OCI-LY7 (cell line): ENCODE results near the gene TAOK1. TPM values are rescaled to one million over a fixed set of nuclear protein-coding genes. Genes with fewer than 3 reads are reported as not detected.

Experiments used
- BruUV-seq: library from RNA; stranded (reverse); fragments of 400-500 nt; replicated peaks from 2 replicates; lab custom pipeline; 2021; lab: Mats Ljungman, UMichigan
- CTCF ChIA-PET: fragments of 300-600 bp; sonication (Branson Sonifier 250); formaldehyde crosslinking; loops from one replicate; lab custom pipeline; 2022; ENCODE audit warnings: antibody characterized with exemption; ENCODE audit not compliant: unreplicated experiment; lab: Charles Lee
- POLR2A ChIA-PET: fragments of 300-600 bp; sonication (Branson Sonifier 250); formaldehyde crosslinking; loops from one replicate; lab custom pipeline; 2022; ENCODE audit warnings: antibody characterized with exemption; lab: Charles Lee
- DNase-seq: peaks from one replicate; pipeline ENCODE4 v3.0.0-alpha.2; 2015; ENCODE audit warnings: low spot score
- H2AFZ ChIP-seq: fragments of 200-600 bp; sonication (generic), shearing (Covaris generic); 2 replicates; pipeline ENCODE4 v1.6.1; 2014; ENCODE audit warnings: mild to moderate bottlenecking, antibody characterized with exemption, low read length, moderate library complexity
- H3K27ac ChIP-seq: fragments of 200-600 bp; sonication (generic); 2 replicates; pipeline ENCODE4 v1.5.1; 2014; ENCODE audit warnings: mixed run types, low read depth, mild to moderate bottlenecking, moderate library complexity, low read length, inconsistent platforms; ENCODE audit not compliant: poor library complexity, severe bottlenecking
- H3K36me3 ChIP-seq: fragments of 200-600 bp; sonication (generic); 2 replicates; pipeline ENCODE4 v1.6.1; 2014; ENCODE audit warnings: mild to moderate bottlenecking, antibody characterized with exemption, low read length, moderate library complexity, mixed read lengths; ENCODE audit not compliant: insufficient read depth
- H3K4me1 ChIP-seq: fragments of 200-600 bp; sonication (generic); 2 replicates; pipeline ENCODE4 v1.5.1; 2014; ENCODE audit warnings: mild to moderate bottlenecking, low read length; ENCODE audit not compliant: insufficient read depth, poor library complexity, severe bottlenecking
- H3K4me2 ChIP-seq: fragments of 200-600 bp; sonication (generic); 2 replicates; pipeline ENCODE4 v1.6.1; 2014; ENCODE audit warnings: mild to moderate bottlenecking, low read length
- H3K4me3 ChIP-seq: fragments of 200-600 bp; sonication (generic); 2 replicates; pipeline ENCODE4 v1.5.1; 2014; ENCODE audit warnings: mild to moderate bottlenecking, low read depth, low read length; ENCODE audit not compliant: poor library complexity, severe bottlenecking
- H3K79me2 ChIP-seq: fragments of 200-600 bp; sonication (generic); 2 replicates; pipeline ENCODE4 v1.6.1; 2016; ENCODE audit warnings: low read depth, mild to moderate bottlenecking, low read length, moderate library complexity, mixed read lengths; ENCODE audit not compliant: insufficient read depth
- H3K9me2 ChIP-seq: fragments of 200-600 bp; sonication (generic); 2 replicates; pipeline ENCODE4 v1.6.1; 2016; ENCODE audit warnings: mild to moderate bottlenecking, low read length, mixed read lengths; ENCODE audit not compliant: insufficient read depth
- H3K9me3 ChIP-seq: fragments of 200-600 bp; sonication (generic); 2 replicates; pipeline ENCODE4 v1.6.1; 2014; ENCODE audit warnings: mild to moderate bottlenecking, mixed run types, low read length, mixed read lengths
- H4K20me1 ChIP-seq: fragments of 200-600 bp; sonication (generic); 2 replicates; pipeline ENCODE4 v1.6.1; 2014; ENCODE audit warnings: mild to moderate bottlenecking, antibody characterized with exemption, low read length, moderate library complexity, mixed read lengths; ENCODE audit not compliant: insufficient read depth
- EZH2phosphoT487 ChIP-seq: fragments of 200-600 bp; sonication (generic); IDR thresholded peaks from 2 replicates; pipeline ENCODE4 v1.6.1; 2018; ENCODE audit warnings: low read depth, borderline replicate concordance, mild to moderate bottlenecking, mixed run types, antibody characterized with exemption, low read length, moderate library complexity, mixed read lengths
- intact Hi-C: fragments of 100-400 bp; cut with micrococcal nuclease; formaldehyde crosslinking; loops from one replicate; pipeline ENCODE4 v1.10.0; 2022; ENCODE audit not compliant: unreplicated experiment
- total RNA-seq, 2 experiments: library from RNA; depleted of rRNA in 1 of 2; stranded (reverse); fragments of >200 nt in 1 of 2; shearing (Covaris generic) in 1 of 2; gene quantifications; 2 replicates each; pipeline ENCODE4 v1.2.3, GENCODE V29; 2014 to 2022
- TF ChIP-seq, protein P1 (sequence below): fragments of 200-600 bp; sonication (generic); conservative IDR thresholded peaks from 2 replicates; pipeline ENCODE4 v1.5.1; 2014; ENCODE audit warnings: mild to moderate bottlenecking, antibody characterized with exemption, low read length, moderate library complexity, mixed read lengths

TAOK1 gene
- total RNA-seq, 2 experiments from 2014 or later: 30.4 to 46.8 TPM

DNA sequence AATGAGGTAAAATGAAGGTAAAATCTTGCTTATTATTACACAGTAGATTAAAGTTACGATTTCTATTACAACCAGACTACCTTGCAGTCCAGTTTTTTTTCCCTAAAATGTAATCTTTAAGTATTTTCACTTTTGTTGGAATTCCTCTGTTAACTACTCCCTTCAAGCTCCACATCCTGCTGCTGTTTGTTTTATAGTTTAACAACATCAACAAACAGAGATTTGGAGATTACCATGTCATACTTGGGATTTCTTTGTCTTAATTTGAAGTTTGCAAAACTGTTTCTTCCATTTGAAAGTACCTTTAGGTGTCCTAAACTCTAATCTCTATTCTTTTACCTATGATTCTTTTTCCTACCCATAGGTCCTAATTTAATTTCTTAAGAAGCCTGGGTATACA is 93.3 kb downstream of the TAOK1 start:
- Histone ChIP-seq H3K36me3 (peaks cover 78% of the 10 kb centered on the region), H3K4me2 (no peak overlapping the region), H3K4me3 (no peak overlapping the region), H4K20me1 (no peaks in the 10 kb centered on the region), H3K4me1 (no peaks in the 10 kb centered on the region), H3K79me2 (no peaks in the 10 kb centered on the region), H3K9me2 (no peaks in the 10 kb centered on the region), H3K27ac (no peak overlapping the region), H2AFZ (no peak overlapping the region), H3K9me3 (no peaks in the 10 kb centered on the region)
- ChIA-PET POLR2A (interaction anchor here (0.5 to 2.7 kb wide), 2 partner anchors 11 to 89 kb away, joined by 5 to 10 read pairs; no protein-coding TSS in a partner anchor), CTCF (interaction anchor here (0.6 kb wide), 1 partner anchor 19 kb away, joined by 3 read pairs; no protein-coding TSS in a partner anchor)
- no peak for TF ChIP-seq EZH2phosphoT487
- TF ChIP-seq, protein P1, sequence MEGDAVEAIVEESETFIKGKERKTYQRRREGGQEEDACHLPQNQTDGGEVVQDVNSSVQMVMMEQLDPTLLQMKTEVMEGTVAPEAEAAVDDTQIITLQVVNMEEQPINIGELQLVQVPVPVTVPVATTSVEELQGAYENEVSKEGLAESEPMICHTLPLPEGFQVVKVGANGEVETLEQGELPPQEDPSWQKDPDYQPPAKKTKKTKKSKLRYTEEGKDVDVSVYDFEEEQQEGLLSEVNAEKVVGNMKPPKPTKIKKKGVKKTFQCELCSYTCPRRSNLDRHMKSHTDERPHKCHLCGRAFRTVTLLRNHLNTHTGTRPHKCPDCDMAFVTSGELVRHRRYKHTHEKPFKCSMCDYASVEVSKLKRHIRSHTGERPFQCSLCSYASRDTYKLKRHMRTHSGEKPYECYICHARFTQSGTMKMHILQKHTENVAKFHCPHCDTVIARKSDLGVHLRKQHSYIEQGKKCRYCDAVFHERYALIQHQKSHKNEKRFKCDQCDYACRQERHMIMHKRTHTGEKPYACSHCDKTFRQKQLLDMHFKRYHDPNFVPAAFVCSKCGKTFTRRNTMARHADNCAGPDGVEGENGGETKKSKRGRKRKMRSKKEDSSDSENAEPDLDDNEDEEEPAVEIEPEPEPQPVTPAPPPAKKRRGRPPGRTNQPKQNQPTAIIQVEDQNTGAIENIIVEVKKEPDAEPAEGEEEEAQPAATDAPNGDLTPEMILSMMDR: no peak
- intact Hi-C loops: no loop called here
- BruUV-seq: no TSS peak
- DNase-seq: no peak

DNA sequence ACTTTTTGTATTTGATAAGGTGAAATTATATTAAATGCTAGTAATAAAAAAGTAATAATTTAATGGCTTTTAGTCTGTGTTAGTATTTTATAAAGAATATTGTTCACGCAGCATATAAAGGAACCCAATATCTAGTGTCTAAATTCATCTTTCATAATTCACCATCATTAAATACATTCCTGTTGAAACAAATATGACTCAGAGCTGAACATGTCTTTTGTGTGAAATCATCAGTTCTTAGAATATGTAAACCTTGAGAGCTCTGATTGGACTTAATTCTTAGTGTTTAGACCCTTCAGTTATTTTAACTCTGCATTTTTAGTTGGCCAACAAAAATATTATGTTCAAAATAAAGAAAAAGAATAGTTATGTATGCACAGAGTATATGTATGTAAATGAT is 104.8 kb downstream of the TAOK1 start:
- ChIA-PET POLR2A (interaction anchor here (2.3 kb wide), 1 partner anchor 11 kb away, joined by 10 read pairs; no protein-coding TSS in a partner anchor), CTCF (no interaction called here)
- no peaks in the 10 kb centered on the region for H4K20me1 ChIP-seq
- H3K27ac ChIP-seq: no peak overlapping the region
- no peak overlapping the region for H3K4me2 ChIP-seq
- no TSS peak for BruUV-seq
- no peak overlapping the region for H3K4me3 ChIP-seq
- TF ChIP-seq, protein P1: no peak
- TF ChIP-seq EZH2phosphoT487: no peak
- H3K9me2 ChIP-seq: no peaks in the 10 kb centered on the region
- H3K79me2 ChIP-seq: no peaks in the 10 kb centered on the region
- DNase-seq: no peak
- no peak overlapping the region for H2AFZ ChIP-seq
- H3K4me1 ChIP-seq: no peaks in the 10 kb centered on the region
- intact Hi-C loops: no loop called here
- no peaks in the 10 kb centered on the region for H3K9me3 ChIP-seq
- peaks cover 95% of the 10 kb centered on the region for H3K36me3 ChIP-seq

DNA sequence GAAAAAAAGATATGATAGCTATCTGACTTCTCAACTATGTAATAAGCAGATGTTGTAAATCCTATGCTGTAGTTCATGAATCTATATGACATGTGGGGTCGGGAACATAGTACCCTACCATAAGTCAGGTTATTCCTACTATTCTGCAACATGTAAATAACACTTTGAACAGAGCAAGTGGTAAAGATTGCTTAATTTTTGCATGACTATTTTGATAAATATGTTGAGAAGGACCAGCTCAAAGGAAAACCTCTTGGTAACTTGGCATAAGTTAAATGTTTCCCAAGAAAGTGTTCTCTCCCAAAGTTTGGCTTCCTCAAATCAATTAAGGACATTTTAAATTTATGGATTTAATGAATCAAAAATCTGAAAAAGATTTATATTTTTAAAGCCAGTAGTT is 114.5 kb downstream of the TAOK1 start:
- H3K79me2 ChIP-seq: no peaks in the 10 kb centered on the region
- no peaks in the 10 kb centered on the region for H3K9me2 ChIP-seq
- CTCF ChIA-PET: no interaction called here
- peaks cover 92% of the 10 kb centered on the region for H3K36me3 ChIP-seq
- no peaks in the 10 kb centered on the region for H3K9me3 ChIP-seq
- no peak for DNase-seq
- POLR2A ChIA-PET: interaction anchor here (0.6 to 0.9 kb wide), 4 partner anchors 11 to 1321 kb away, joined by 3 to 4 read pairs (median 4); no protein-coding TSS in a partner anchor
- peaks cover 17% of the 10 kb centered on the region for H3K4me1 ChIP-seq
- no peak for TF ChIP-seq EZH2phosphoT487
- TF ChIP-seq, protein P1: no peak
- no peak overlapping the region for H2AFZ ChIP-seq
- no peak overlapping the region for H3K4me3 ChIP-seq
- BruUV-seq: no TSS peak
- no peak overlapping the region for H3K27ac ChIP-seq
- intact Hi-C loops: no loop called here
- H3K4me2 ChIP-seq: no peak overlapping the region
- H4K20me1 ChIP-seq: no peaks in the 10 kb centered on the region
